Measurements from ENCODE around the gene FCSK. TPM values are rescaled to one million over a fixed set of nuclear protein-coding genes. Genes with fewer than 3 reads are reported as not detected.

Gene FCSK
- total RNA-seq, 1 donor from 2014 or later = 9.2 TPM

DNA sequence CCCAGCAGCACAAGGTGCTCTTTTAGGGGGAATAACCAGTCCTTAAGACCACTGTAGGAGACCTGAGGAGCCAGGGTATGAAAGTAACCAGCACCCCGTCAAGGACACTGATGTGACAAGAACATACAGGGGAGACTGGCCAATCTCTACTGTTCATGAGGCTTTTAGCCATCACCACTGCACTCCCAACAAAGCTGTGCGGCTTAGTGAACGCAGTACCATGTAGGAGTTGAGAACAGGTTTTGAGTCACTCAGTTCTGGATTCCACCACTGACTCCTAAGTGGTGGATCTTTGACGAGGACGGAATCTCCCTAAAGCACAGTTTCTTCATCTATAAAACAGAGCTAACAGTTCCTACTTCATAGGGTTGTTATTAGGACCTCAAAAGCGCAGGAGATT is 42.1 kb downstream of the FCSK start:
- H3K27me3 Mint-ChIP-seq (ENCODE audit: low read depth) = no peaks in the 10 kb centered on the region
- no peaks in the 10 kb centered on the region for H3K9me3 Mint-ChIP-seq (ENCODE audit: low read depth)
- no peak overlapping the region for H3K4me3 Mint-ChIP-seq (ENCODE audit: unreplicated experiment)
- DNase-seq (ENCODE audit: low spot score) = no peak
- H3K4me1 Mint-ChIP-seq (ENCODE audit: low read depth) = no peaks in the 10 kb centered on the region
- no peak for TF ChIP-seq CTCF (IDR thresholded peaks at IDR 0.05)
- H3K36me3 Mint-ChIP-seq (ENCODE audit: low read depth) = peaks cover 25% of the 10 kb centered on the region
- H3K27ac Mint-ChIP-seq (ENCODE audit: unreplicated experiment) = no peak overlapping the region

DNA sequence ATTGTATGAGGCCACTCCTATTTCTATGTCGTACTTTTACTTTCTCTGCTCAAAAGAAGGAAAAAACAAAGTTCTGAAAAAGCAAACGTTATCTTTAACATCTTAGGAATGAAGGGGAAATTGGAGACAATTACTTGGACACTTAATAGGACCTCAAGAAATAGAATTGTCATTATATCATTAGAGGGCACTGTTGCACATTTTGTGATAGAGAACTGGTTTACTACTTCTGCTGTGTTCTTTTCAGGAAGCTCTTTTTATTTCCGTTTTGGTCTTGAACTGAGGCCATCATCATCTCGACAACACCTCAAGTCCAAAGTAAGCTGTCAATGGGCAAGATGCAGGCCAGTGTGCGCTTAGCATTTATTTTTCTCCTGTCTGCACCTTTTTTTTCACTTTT is 54.4 kb downstream of the FCSK start:
- Mint-ChIP-seq H3K9me3 (ENCODE audit: low read depth) (no peaks in the 10 kb centered on the region), H3K4me1 (ENCODE audit: low read depth) (no peaks in the 10 kb centered on the region), H3K27ac (ENCODE audit: unreplicated experiment) (no peak overlapping the region), H3K27me3 (ENCODE audit: low read depth) (no peaks in the 10 kb centered on the region), H3K4me3 (ENCODE audit: unreplicated experiment) (no peak overlapping the region), H3K36me3 (ENCODE audit: low read depth) (peaks cover 22% of the 10 kb centered on the region)
- DNase-seq (ENCODE audit: low spot score) = no peak
- peak; percentile 70 for TF ChIP-seq CTCF (IDR thresholded peaks at IDR 0.05)

GRCh38 chr16:70510216-70510615 is 55.8 kb downstream of the FCSK start:
- H3K9me3 Mint-ChIP-seq (ENCODE audit: low read depth) = no peaks in the 10 kb centered on the region
- DNase-seq (ENCODE audit: low spot score) = no peak
- no peak overlapping the region for H3K27ac Mint-ChIP-seq (ENCODE audit: unreplicated experiment)
- no peaks in the 10 kb centered on the region for H3K4me1 Mint-ChIP-seq (ENCODE audit: low read depth)
- no peak for TF ChIP-seq CTCF (IDR thresholded peaks at IDR 0.05)
- H3K36me3 Mint-ChIP-seq (ENCODE audit: low read depth) = peaks cover 23% of the 10 kb centered on the region
- H3K27me3 Mint-ChIP-seq (ENCODE audit: low read depth) = no peaks in the 10 kb centered on the region
- H3K4me3 Mint-ChIP-seq (ENCODE audit: unreplicated experiment) = no peak overlapping the region

GRCh38 chr16:70511833-70512232 is 57.4 kb downstream of the FCSK start:
- TF ChIP-seq CTCF (IDR thresholded peaks at IDR 0.05) = no peak

GRCh38 chr16:70512456-70512855 is 58.1 kb downstream of the FCSK start:
- no peaks in the 10 kb centered on the region for H3K4me1 Mint-ChIP-seq (ENCODE audit: low read depth)
- TF ChIP-seq CTCF (IDR thresholded peaks at IDR 0.05) = no peak
- peaks cover 20% of the 10 kb centered on the region for H3K36me3 Mint-ChIP-seq (ENCODE audit: low read depth)
- no peak for DNase-seq (ENCODE audit: low spot score)
- H3K4me3 Mint-ChIP-seq (ENCODE audit: unreplicated experiment) = no peak overlapping the region
- H3K9me3 Mint-ChIP-seq (ENCODE audit: low read depth) = no peaks in the 10 kb centered on the region
- no peaks in the 10 kb centered on the region for H3K27me3 Mint-ChIP-seq (ENCODE audit: low read depth)
- no peak overlapping the region for H3K27ac Mint-ChIP-seq (ENCODE audit: unreplicated experiment)

More at GRCh38 chr16:70511833-70512232, 57.4 kb downstream of the FCSK start:
- Mint-ChIP-seq H3K4me3 (ENCODE audit: unreplicated experiment) (no peak overlapping the region), H3K27ac (ENCODE audit: unreplicated experiment) (no peak overlapping the region), H3K27me3 (ENCODE audit: low read depth) (no peaks in the 10 kb centered on the region), H3K36me3 (ENCODE audit: low read depth) (peaks cover 21% of the 10 kb centered on the region), H3K9me3 (ENCODE audit: low read depth) (no peaks in the 10 kb centered on the region), H3K4me1 (ENCODE audit: low read depth) (no peaks in the 10 kb centered on the region)
- DNase-seq (ENCODE audit: low spot score) = no peak

All from chondrocyte (in vitro differentiated cells).